WTC11 (cell line): ENCODE measurements around the gene ANO3.

Source experiments
- TP53 ChIP-seq: sonication (generic); formaldehyde crosslinking; IDR thresholded peaks from 2 replicates; pipeline ENCODE4 v1.8.1; 2023; ENCODE audit warnings: mild to moderate bottlenecking, missing genetic modification reagents
- TF ChIP-seq, protein P1 (sequence below): fragments of 200-600 bp; IDR thresholded peaks from 2 replicates; pipeline ENCODE4 v1.8.0; 2022; ENCODE audit warnings: antibody characterized with exemption
- TF ChIP-seq, protein P2 (sequence below): sonication (generic); formaldehyde crosslinking; IDR thresholded peaks from 2 replicates; pipeline ENCODE4 v1.8.1; 2022; ENCODE audit warnings: low read depth, missing genetic modification reagents, borderline replicate concordance

DNA sequence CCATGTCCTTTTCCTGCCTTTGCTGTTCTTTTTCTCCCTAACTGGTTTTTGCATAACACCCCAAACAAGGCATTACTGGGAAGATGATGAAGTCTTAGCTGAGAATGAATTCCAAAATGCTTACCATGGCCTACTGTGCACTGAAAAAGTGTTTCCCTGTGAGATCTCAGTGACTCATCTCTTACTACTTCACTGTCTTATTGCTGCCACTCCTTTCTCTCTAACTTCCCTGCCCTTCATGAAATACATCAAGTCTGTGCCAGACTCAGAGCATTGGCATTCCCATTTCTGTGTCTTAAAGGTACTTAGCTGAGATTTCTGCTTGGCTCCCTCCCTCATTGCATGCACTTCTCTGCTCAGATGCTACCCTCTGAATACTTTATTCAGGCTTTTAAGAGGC lies 289.2 kb downstream of the ANO3 start:
- no peak for TF ChIP-seq TP53 (CRISPR knock-in tag)
- TF ChIP-seq, protein P1, sequence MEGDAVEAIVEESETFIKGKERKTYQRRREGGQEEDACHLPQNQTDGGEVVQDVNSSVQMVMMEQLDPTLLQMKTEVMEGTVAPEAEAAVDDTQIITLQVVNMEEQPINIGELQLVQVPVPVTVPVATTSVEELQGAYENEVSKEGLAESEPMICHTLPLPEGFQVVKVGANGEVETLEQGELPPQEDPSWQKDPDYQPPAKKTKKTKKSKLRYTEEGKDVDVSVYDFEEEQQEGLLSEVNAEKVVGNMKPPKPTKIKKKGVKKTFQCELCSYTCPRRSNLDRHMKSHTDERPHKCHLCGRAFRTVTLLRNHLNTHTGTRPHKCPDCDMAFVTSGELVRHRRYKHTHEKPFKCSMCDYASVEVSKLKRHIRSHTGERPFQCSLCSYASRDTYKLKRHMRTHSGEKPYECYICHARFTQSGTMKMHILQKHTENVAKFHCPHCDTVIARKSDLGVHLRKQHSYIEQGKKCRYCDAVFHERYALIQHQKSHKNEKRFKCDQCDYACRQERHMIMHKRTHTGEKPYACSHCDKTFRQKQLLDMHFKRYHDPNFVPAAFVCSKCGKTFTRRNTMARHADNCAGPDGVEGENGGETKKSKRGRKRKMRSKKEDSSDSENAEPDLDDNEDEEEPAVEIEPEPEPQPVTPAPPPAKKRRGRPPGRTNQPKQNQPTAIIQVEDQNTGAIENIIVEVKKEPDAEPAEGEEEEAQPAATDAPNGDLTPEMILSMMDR = no peak
- TF ChIP-seq, protein P2, sequence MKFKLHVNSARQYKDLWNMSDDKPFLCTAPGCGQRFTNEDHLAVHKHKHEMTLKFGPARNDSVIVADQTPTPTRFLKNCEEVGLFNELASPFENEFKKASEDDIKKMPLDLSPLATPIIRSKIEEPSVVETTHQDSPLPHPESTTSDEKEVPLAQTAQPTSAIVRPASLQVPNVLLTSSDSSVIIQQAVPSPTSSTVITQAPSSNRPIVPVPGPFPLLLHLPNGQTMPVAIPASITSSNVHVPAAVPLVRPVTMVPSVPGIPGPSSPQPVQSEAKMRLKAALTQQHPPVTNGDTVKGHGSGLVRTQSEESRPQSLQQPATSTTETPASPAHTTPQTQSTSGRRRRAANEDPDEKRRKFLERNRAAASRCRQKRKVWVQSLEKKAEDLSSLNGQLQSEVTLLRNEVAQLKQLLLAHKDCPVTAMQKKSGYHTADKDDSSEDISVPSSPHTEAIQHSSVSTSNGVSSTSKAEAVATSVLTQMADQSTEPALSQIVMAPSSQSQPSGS (CRISPR knock-in tag) = no peak
